Activated CD8-positive, alpha-beta memory T cell treated with anti-CD3 and anti-CD28 coated beads, Interleukin-2, amount 50 U/mL, for 24 hours (primary cell): Measurements from ENCODE around the gene WDR88.
"Not testable (repeated sequence)": the region's sequence is repeated elsewhere in the genome, so short reads cannot be mapped to it uniquely, and the experiment has no call there.

Experiments used
- DNase-seq: peaks from one replicate; pipeline ENCODE4 v3.0.0-alpha.2; 2020; ENCODE audit errors: extremely low read depth

WDR88 gene

GRCh38 chr19:33197591-33198000 is 65.7 kb downstream of the WDR88 start:
- DNase-seq = no peak

GRCh38 chr19:33198169-33198568 is 66.3 kb downstream of the WDR88 start:
- no peak for DNase-seq

- no peak for DNase-seq
Measured at GRCh38 chr19:33199441-33200265, 67.7 kb downstream of the WDR88 start.

- no peak for DNase-seq
Measured at GRCh38 chr19:33201473-33201872, 69.6 kb downstream of the WDR88 start.

- DNase-seq = no peak
Measured at GRCh38 chr19:33201886-33202545, 70.1 kb downstream of the WDR88 start.

- no peak for DNase-seq
Measured at GRCh38 chr19:33202546-33203507, 70.9 kb downstream of the WDR88 start.

- DNase-seq = no peak
Measured at GRCh38 chr19:33203529-33203928, 71.6 kb downstream of the WDR88 start.

- no peak for DNase-seq
Measured at GRCh38 chr19:33204136-33204973, 72.4 kb downstream of the WDR88 start.

GRCh38 chr19:33205110-33205509 is 73.2 kb downstream of the WDR88 start:
- DNase-seq = no peak

GRCh38 chr19:33205531-33206260 is 73.8 kb downstream of the WDR88 start:
- DNase-seq = no peak

GRCh38 chr19:33206261-33207039 is 74.5 kb downstream of the WDR88 start:
- no peak for DNase-seq

- DNase-seq = no peak
Measured at GRCh38 chr19:33207040-33207620, 75.2 kb downstream of the WDR88 start.

- no peak for DNase-seq
Measured at GRCh38 chr19:33207903-33208302, 76.0 kb downstream of the WDR88 start.

- DNase-seq = no peak
Measured at GRCh38 chr19:33208371-33208895, 76.5 kb downstream of the WDR88 start.

- no peak for DNase-seq
Measured at GRCh38 chr19:33208904-33209849, 77.3 kb downstream of the WDR88 start.

- DNase-seq = not testable (repeated sequence)
Measured at GRCh38 chr19:33209850-33210230, 77.9 kb downstream of the WDR88 start.

- no peak for DNase-seq
Measured at GRCh38 chr19:33210266-33210940, 78.5 kb downstream of the WDR88 start.
